Osteocyte (in vitro differentiated cells): ENCODE results near the gene ACTA2. TPM values are rescaled to one million over a fixed set of nuclear protein-coding genes. Genes with fewer than 3 reads are reported as not detected.

Source experiments
- DNase-seq: peaks from one replicate; pipeline ENCODE4 v3.0.0; 2021; ENCODE audit warnings: mixed read lengths; ENCODE audit not compliant: unreplicated experiment; ENCODE audit errors: extremely low spot score
- H3K27ac Mint-ChIP-seq: one replicate; pipeline ENCODE4 v1.8.0; 2021; ENCODE audit warnings: mild to moderate bottlenecking, mixed read lengths; ENCODE audit not compliant: unreplicated experiment
- H3K27me3 Mint-ChIP-seq: one replicate; pipeline ENCODE4 v1.8.0; 2021; ENCODE audit warnings: mixed read lengths; ENCODE audit not compliant: unreplicated experiment
- H3K36me3 Mint-ChIP-seq: one replicate; pipeline ENCODE4 v1.8.0; 2021; ENCODE audit warnings: mixed read lengths; ENCODE audit not compliant: unreplicated experiment
- H3K4me1 Mint-ChIP-seq: one replicate; pipeline ENCODE4 v1.8.0; 2021; ENCODE audit warnings: mixed read lengths; ENCODE audit not compliant: unreplicated experiment
- H3K4me3 Mint-ChIP-seq: one replicate; pipeline ENCODE4 v1.8.0; 2021; ENCODE audit warnings: mild to moderate bottlenecking, moderate library complexity, mixed read lengths; ENCODE audit not compliant: unreplicated experiment
- H3K9me3 Mint-ChIP-seq: one replicate; pipeline ENCODE4 v1.8.0; 2021; ENCODE audit warnings: mixed read lengths; ENCODE audit not compliant: unreplicated experiment
- total RNA-seq: library from RNA; stranded (reverse); gene quantifications from 2 replicates; pipeline ENCODE4 v1.2.1, GENCODE V29; 2021
- TF ChIP-seq, protein P1 (sequence below): fragments of 200-600 bp; sonication (generic); IDR thresholded peaks from 2 replicates; pipeline ENCODE4 v1.5.0; 2021; ENCODE audit warnings: antibody characterized with exemption, mild to moderate bottlenecking, moderate library complexity

ACTA2 gene
- total RNA-seq, 1 donor from 2014 or later: 329 TPM

DNA sequence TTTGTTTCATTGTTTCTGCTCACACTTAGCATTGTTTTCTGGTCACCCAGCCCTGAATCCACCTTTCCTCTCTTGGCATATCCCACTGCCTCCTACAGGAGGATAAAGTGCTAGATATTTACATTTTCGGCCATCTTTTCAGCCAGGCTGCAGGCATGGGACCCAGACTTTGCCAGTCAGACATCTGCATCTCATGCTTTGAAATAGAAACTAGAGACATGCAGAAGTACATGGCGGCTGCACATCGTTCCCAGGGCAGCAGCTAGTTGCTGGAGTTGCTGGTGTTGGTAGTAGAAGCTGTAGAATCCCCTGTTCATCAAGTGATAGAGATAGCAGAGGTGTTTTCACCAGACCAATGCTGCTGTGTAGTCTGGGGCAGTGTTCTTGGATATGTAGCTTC, 53.8 kb downstream of the ACTA2 start:
- no peaks in the 10 kb centered on the region for H3K9me3 Mint-ChIP-seq
- no peaks in the 10 kb centered on the region for H3K27me3 Mint-ChIP-seq
- H3K4me3 Mint-ChIP-seq: no peak overlapping the region
- peaks cover 8% of the 10 kb centered on the region for H3K36me3 Mint-ChIP-seq
- TF ChIP-seq, protein P1, sequence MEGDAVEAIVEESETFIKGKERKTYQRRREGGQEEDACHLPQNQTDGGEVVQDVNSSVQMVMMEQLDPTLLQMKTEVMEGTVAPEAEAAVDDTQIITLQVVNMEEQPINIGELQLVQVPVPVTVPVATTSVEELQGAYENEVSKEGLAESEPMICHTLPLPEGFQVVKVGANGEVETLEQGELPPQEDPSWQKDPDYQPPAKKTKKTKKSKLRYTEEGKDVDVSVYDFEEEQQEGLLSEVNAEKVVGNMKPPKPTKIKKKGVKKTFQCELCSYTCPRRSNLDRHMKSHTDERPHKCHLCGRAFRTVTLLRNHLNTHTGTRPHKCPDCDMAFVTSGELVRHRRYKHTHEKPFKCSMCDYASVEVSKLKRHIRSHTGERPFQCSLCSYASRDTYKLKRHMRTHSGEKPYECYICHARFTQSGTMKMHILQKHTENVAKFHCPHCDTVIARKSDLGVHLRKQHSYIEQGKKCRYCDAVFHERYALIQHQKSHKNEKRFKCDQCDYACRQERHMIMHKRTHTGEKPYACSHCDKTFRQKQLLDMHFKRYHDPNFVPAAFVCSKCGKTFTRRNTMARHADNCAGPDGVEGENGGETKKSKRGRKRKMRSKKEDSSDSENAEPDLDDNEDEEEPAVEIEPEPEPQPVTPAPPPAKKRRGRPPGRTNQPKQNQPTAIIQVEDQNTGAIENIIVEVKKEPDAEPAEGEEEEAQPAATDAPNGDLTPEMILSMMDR: no peak
- H3K27ac Mint-ChIP-seq: no peak overlapping the region
- peaks cover 22% of the 10 kb centered on the region for H3K4me1 Mint-ChIP-seq
- no peak for DNase-seq

- no peak for DNase-seq
- TF ChIP-seq, protein P1: no peak
- H3K36me3 Mint-ChIP-seq: peaks cover 2% of the 10 kb centered on the region
- no peaks in the 10 kb centered on the region for H3K27me3 Mint-ChIP-seq
- H3K4me3 Mint-ChIP-seq: no peak overlapping the region
- peak overlapping the region; percentile 17 for H3K27ac Mint-ChIP-seq
- H3K4me1 Mint-ChIP-seq: peaks cover 28% of the 10 kb centered on the region
- H3K9me3 Mint-ChIP-seq: no peaks in the 10 kb centered on the region
Observed at GRCh38 chr10:88896994-88897853, 55.3 kb downstream of the ACTA2 start.

DNA sequence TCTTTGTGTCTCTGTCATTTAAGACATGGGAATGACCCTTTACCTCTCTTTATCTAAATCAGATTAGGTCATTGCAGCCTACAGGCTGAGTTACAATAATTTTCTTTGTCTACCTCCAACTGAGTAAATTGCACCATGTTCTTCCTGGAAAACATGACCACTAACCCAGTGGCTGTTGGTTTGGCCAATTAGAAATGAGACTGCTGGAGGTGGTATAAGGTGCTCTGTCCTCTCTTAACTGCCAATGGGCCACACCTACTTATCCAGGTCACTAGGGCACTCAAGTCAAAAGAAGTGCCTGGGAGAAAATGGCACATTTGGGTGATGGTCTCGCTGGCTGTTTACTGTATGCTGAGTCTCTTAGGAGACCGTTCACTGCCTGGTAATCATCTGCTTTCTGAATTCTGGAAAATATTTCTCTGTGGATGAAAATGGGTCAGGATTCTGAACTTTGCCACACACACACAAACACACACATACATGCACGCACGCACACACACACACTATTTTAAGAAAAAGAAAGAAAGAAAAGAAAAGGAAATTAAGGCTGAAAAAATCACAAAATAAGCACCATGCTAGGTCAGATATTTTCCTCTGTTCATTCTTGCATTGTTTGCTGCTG, 56.1 kb downstream of the ACTA2 start:
- Mint-ChIP-seq H3K36me3 (peaks cover 2% of the 10 kb centered on the region), H3K4me1 (peaks cover 25% of the 10 kb centered on the region), H3K27ac (peak overlapping the region; percentile 25), H3K9me3 (no peaks in the 10 kb centered on the region), H3K4me3 (no peak overlapping the region), H3K27me3 (no peaks in the 10 kb centered on the region)
- TF ChIP-seq, protein P1: no peak
- no peak for DNase-seq

GRCh38 chr10:88895250-88895649, 57.3 kb downstream of the ACTA2 start:
- TF ChIP-seq, protein P1: no peak
- Mint-ChIP-seq H3K36me3 (peaks cover 2% of the 10 kb centered on the region), H3K4me3 (no peak overlapping the region), H3K27me3 (no peaks in the 10 kb centered on the region), H3K9me3 (no peaks in the 10 kb centered on the region), H3K27ac (no peak overlapping the region), H3K4me1 (peaks cover 33% of the 10 kb centered on the region)
- no peak for DNase-seq

GRCh38 chr10:88893611-88894010, 59.0 kb downstream of the ACTA2 start:
- Mint-ChIP-seq H3K27ac (no peak overlapping the region), H3K27me3 (no peaks in the 10 kb centered on the region), H3K4me3 (no peak overlapping the region), H3K36me3 (peaks cover 2% of the 10 kb centered on the region), H3K9me3 (no peaks in the 10 kb centered on the region), H3K4me1 (peaks cover 41% of the 10 kb centered on the region)
- TF ChIP-seq, protein P1: no peak
- DNase-seq: no peak
